DMS79 treated with DMSO at 0.1 percent for 48 hours (cell line): ENCODE measurements around the gene MCCC2.

Experiments used
- DNase-seq: peaks from one replicate; lab custom pipeline; 2025; lab: John Stamatoyannopoulos, UW

MCCC2 gene

DNA sequence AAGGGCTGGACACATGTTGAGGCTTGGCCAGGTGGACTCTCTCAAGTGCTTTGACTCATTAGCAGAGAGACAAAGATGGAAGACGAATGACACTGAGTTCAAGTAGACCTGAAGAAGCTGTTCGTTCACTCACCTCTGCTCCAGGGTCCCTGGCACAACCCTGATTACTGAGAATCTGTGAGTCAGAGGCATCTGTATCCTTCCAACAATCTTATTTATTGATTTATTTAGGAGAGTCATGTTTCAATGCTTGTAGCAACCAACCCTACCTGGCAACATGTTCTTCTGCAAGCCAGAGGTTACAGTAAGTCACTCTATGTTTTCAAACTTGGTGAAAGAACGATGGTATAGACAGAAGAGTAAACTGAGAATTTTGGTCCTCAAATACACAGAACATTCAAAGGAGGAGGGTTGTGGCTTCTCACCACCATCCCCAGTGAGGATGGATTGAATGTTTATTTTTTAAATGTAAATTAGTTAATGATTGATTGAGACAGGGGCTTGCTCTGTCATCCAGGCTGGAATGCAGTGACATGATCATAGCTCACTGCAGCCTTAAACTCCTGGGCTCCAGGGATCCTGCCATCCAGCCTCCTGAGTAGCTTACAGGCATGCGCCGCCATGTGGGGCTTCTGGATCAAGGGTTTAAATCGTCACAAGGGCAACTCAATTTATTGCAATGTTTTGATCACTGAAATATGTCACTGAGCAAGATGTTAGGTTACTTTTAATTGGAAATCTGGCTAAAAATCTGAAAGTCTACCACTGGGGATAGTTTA, 76.2 kb downstream of the MCCC2 start:
- no peak for DNase-seq

DNA sequence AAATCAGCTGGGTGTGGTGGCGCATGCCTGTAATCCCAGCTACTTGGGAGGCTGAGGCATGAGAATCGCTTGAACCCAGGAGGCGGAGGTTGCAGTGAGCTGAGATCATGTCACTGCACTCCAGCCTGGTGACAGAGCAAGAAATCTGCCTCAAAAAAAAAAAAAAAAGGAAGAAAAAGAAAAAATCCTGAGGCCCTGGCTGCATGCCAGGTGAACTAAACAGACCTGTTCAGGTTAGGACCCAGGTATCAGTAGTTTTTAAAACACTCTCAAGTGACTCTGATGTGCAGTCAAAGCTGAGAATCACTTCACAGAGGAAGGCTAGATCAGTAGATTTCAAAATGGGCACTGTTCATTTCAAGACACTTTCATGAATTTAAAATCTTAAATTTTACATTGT, 77.5 kb downstream of the MCCC2 start:
- peak; percentile 37 for DNase-seq

DNA sequence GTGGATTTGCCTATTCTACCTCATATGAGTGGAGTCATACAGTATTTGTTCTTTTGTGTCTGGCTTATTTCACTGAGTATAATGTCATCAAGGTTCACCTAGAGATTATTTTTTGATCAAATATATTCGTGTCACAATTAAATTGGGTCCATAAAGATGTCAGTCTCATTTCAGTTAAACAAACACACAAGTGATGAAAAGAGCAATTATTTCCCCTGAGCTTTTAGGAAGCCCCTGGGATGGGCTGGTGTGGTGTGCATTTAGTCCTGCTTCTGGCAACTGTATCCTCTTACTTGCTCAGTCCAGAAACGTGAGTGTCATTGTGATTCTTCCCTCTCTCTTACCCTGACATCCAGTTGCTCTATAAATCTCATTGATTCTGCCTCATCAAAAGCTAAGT, 79.2 kb downstream of the MCCC2 start:
- DNase-seq = no peak

DNA sequence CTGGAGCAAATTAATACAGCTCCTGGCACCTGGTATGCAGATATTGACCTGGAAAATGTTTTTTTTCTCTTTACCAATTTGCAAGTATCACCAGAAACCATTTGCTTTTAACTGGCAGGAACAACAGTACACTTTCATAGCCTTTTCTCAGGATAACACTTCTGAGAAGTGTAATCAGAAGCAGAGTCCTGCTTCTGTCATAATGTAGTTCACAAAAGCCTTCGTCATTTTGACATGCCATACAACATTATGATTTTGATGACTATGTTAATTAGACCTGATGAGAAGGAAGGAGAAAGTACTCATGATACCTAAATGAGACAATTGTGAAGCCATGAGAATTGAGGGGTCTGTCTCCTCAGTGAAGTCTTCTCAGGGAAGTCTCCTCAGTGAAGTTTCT, 90.8 kb downstream of the MCCC2 start:
- DNase-seq = no peak

DNA sequence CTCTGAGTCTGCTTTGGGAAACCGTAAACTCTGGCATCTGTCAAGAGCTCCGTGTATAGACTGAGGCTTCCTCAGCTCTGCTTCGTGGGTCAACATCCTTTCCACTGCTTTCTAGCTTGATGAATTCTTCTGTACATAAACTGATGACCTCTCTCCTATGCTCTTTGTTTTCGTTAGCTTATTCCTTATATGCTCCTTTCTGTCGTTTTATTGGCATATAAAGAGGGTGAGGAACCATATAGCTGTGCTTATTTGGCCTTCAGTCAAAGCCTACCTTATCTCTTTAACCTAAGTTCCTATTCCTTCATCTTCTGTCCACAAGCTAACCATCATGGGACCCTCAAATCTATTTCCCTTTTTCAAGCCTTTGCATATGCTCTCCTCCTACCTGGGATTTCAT, 92.6 kb downstream of the MCCC2 start:
- no peak for DNase-seq

DNA sequence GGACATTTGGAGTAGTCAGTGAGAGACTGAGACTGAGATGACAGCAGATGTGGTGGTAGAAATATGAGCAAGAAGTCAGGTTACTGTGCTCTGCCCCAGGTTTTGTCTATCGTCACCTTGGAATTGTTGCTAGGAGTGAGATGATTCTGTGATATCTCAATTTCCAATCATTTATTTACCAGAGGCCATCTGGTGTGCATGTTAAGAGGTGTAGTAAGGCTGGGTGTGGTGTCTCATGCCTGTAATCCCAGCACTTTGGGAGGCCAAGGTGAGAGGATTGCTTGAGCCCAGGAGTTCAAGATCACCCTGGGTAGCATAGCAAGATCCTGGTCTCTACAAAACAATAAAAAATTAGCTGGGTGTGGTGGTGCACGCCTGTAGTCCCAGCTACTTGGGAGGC, 93.4 kb downstream of the MCCC2 start:
- DNase-seq = no peak

DNA sequence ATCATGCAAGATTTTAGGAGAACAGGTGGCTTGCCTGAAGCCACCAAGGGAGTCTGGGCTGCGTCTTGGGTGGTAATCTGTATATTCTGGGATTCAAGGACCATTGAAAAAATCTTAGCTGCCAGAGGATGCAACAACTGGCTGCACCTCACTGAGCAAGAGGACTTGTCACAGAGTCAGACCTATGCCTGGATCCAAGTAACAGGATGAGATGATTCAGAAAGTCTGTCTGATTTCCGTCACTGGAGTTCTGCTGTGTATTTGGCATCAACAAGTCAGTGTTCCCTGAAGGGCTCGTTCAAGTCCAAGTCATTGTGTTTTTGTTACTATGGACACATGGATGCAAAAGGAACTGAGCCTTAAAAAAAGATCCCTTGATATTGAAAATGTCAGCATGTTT, 94.2 kb downstream of the MCCC2 start:
- peak; percentile 82 for DNase-seq

DNA sequence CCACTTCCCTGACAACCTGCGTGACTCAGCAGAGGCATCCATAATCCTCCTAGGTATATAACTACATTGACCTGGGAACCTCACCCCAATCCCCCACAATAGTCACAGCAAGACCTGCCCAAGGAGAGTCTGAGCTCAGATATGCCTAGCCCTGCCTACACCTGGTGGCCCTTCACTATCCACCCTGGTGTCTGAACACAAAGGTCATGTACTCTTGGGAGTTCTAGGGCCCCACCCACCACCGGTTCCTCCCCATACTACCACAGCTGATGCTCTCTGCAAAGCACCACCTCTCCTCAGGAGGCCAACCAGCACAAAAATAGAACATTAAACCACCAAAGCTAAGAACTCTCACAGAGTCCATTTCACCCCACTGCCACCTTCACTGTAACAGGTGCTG, 97.2 kb downstream of the MCCC2 start:
- no peak for DNase-seq

DNA sequence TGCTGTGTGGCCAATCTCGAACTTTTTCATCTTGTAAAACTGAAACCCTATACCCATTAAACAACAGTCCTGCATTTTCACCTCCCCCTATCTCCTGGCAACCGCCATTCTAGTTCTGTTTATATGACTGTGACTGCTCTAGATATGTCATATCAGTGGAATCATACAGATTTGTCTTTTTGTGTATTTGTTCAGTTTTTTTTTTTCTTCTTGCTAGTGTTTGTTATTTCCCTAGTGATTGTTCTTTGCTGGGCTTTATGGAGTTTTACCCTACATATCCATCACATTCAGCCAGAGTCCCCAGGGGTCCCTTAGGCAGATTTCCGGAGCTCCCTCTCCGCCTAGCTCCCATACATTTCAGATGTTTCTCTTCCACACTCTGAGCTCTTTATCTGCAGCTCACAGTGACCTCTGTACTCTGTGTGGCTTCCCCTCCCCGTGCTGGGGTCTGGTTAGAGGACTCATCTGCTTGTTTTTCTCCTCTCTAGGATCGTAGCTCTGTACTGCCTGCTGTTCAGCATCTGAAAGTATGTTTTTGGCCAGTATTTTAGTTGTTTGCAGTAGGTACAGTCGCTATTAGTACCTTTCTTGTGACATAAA, 106.8 kb downstream of the MCCC2 start:
- no peak for DNase-seq

DNA sequence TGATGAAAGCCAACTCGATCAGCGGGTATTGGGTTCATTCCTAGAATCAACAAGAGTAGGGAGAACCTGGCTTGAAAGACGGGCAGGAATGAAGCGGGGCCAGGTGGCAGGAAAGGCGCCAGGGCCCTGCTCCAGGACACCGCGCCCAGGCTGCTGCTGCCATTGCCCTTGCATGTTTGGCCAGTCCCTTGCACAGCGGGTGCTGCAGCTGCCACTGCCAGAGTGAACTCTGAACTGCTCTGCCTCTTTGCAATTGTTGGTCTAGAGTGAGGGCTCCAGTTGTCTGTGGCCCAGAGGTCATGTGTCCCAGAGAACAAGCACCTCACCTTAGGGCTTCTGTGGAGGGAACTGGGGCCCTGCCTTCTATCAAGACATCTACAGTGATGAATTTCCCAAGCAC, 107.9 kb downstream of the MCCC2 start:
- no peak for DNase-seq

DNA sequence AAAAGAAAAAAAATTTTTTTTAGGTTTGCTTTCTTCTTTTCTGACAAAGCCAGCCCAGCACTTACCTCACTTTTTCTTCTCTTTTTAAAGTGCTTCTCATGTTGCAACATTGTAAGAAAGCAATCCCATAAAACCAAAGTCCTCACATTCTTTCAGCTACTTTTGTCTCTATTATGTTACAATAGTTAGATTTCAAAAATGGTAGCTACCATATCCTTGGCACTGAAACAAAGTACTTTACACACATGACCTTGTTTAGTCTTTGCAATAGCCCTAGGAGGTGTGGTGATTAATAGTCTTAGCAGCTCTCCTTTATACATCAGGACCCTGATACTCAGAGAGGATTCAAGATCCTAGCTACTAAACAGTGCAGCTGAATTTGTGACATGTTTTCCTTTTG, 108.5 kb downstream of the MCCC2 start:
- no peak for DNase-seq

DNA sequence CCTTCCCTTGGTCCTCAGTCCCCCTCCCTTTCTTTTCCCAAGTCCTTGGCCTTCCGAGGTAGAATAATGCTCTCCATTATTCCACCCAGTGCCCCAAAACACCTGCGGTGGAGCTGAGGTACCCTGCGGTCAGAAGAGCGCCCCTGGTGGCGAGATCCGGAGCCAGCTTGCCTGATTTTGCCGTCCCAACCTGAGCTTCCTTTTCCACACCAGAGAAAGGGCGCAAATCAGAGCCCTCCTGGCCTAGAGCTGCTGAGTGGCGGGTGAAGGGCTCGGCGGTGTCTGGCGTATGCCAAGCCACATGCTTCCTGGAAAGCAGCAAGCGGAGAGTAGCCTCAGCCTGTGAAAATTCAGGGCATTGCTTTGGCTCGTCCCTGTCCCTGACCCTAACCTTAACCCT, 110.8 kb downstream of the MCCC2 start:
- no peak for DNase-seq

DNA sequence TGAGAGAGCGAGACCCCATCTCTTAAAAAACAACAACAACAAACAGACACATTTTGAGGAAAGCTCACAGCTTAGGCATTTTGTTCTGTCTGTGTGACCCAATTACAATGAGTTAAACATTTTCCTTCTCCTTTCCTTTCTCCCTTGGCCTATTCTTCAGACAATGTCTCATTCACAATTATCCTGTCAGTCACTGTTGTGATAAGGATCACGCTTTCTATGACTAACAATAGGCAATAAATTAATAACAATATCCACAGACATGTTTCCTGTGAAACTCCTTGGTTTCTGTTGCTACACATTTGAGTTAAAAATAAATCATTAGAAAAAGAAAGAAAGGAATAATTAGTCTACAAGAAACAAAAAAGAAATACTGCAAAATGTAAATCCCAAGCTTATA, 112.1 kb downstream of the MCCC2 start:
- no peak for DNase-seq

DNA sequence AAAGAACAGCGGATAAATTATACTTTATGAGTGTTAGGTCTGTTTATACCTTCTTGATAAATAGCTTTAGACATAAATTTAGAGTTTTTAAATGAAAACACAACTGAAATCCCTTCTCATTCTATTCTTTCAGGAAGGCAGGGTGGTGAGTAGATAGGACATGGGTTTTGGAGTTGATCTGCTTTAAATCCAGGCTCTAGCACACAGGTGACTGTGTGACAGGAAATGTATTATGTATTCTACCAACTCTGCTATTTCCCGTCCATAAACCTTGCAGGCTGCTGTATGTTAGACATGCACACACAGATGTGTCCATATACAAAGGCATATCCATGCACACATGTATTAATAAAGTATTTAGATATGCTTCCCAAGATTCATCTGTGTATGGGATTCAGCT, 112.6 kb downstream of the MCCC2 start:
- DNase-seq = no peak

DNA sequence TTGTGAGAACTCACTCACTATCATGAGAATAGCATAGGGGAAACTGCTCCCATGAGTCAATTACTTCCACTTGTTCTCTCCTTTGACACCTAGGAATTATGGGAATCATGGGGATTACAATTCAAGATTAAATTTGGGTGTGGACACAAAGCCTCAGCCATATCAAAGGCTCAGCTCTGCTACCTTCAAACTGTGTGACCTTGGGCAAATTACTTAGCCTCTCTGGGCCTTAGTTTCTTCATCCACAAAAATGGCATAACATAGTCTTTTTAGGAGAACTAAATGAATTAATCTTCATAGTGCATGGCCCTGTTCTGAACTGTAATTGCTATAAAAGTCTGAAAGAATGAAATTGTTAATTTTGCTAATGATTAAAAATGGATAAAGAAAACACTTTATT, 113.7 kb downstream of the MCCC2 start:
- no peak for DNase-seq

DNA sequence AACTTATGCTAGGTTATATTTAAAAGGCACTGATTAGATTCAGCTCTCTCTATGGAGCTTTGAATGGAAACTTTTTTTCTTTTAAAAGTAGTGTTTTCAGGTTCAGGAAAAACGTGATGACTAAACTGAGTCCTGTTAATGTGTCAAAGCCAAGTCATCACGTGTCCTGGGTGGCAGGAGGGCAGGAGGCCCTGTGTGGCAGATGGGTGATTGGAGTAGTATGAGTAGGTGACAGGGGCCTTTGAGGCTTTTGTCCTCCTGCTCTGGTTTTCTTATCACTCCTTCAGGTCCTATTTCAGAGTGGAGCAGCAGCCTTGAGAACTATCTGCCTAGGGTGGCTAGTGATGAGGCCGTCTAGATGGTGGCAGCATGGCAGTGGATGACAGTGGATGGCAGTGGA, 114.3 kb downstream of the MCCC2 start:
- DNase-seq = no peak

DNA sequence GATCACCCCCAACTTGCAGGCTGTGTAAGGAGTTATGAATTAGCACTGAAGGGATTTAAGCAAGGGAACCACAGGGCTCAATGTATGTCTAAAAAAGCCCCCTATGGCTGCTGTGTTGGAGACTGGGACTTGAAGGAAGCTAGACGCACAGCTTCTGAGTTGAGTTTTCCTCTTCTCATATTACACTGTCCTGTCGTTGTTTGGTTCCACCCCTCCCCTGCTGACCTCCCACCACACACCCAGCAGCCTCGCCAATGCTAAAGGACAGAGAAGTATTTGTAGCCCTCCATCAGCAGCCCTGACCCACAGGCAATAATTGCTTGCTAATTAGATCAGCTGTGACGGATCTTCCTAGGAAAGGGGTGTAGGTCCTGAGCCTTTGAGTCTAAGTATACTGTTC, 116.8 kb downstream of the MCCC2 start:
- DNase-seq = no peak

DNA sequence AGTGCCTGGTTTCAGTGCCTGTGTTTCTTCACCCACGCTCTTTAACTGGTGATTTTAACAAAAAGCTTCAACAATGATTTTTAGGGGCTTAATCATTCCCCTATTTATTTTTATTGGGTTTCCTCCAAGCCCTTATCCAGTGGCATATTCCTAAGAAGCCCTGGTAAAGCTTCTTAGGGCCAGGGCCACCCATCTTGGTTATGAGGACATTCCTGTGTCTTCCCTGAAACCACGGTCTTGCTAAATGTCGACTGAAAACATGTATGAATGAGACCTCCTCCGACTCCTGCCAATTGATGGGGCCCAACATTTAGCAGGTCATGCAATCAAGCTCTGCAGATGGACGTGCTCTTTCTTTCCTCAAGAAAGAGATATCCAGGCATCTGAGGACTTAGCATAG, 118.3 kb downstream of the MCCC2 start:
- no peak for DNase-seq

DNA sequence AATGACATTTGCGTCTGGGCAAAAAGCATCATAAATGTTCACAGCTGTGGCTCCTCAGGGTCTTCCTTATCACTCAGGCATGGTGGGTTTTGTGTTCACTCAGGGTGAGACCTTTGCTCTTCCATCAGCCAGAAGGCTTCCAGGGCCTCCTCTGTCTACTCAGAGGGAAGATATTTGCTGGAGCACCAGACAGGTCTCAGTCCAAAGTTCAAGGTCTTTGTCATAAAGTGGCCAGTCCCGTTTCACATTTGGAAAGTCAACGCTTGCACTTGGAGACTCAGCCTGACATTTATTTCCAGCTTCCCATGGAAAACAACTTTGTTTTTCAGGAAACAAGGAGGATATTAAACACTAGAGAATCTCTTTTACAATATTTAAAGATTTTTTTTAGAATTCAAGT, 119.8 kb downstream of the MCCC2 start:
- no peak for DNase-seq
